PC-3 (cell line): Measurements from ENCODE around the gene PCED1B. TPM values are rescaled to one million over a fixed set of nuclear protein-coding genes. Genes with fewer than 3 reads are reported as not detected.

ENCODE experiments used
- ATAC-seq: fragments of 200-7000 bp; cut with Tn5 transposase; 2 replicates; pipeline ENCODE4 v1.9.1; 2020; ENCODE audit warnings: mild to moderate bottlenecking, moderate library complexity
- BruUV-seq: library from RNA; stranded (reverse); fragments of 400-500 nt; replicated peaks from 2 replicates; lab custom pipeline; 2021; lab: Mats Ljungman, UMichigan
- CTCF ChIA-PET: fragments of 300-600 bp; sonication (Branson Sonifier 250); formaldehyde crosslinking; loops from one replicate; lab custom pipeline; 2022; ENCODE audit warnings: antibody characterized with exemption; lab: Charles Lee
- POLR2A ChIA-PET: fragments of 300-600 bp; sonication (Branson Sonifier 250); formaldehyde crosslinking; loops from one replicate; lab custom pipeline; 2022; ENCODE audit warnings: antibody characterized with exemption; ENCODE audit not compliant: unreplicated experiment; lab: Charles Lee
- DNase-seq: peaks from one replicate; pipeline ENCODE4 v3.0.0-alpha.2; 2015
- H2AFZ ChIP-seq: fragments of 300-600 bp; sonication (generic); 2 replicates; pipeline ENCODE4 v1.6.0; 2016; ENCODE audit warnings: antibody characterized with exemption, low read length
- H3F3A ChIP-seq: fragments of 300-600 bp; sonication (generic); one replicate; pipeline ENCODE4 v1.6.0; 2017; ENCODE audit warnings: antibody characterized with exemption, low read length, control low read depth, mild to moderate bottlenecking; ENCODE audit not compliant: unreplicated experiment
- H3K27ac ChIP-seq: fragments of 300-600 bp; sonication (generic); 2 replicates; pipeline ENCODE4 v1.5.1; 2016; ENCODE audit warnings: mild to moderate bottlenecking, low read length
- H3K27me3 ChIP-seq: fragments of 300-600 bp; sonication (generic); 2 replicates; pipeline ENCODE4 v1.6.1; 2016; ENCODE audit warnings: low read length, mixed read lengths
- H3K36me3 ChIP-seq: fragments of 300-600 bp; sonication (generic); 2 replicates; pipeline ENCODE4 v1.6.1; 2016; ENCODE audit warnings: low read depth, mixed run types, low read length, mixed read lengths
- H3K4me1 ChIP-seq: fragments of 300-600 bp; sonication (generic); 2 replicates; pipeline ENCODE4 v1.5.1; 2016; ENCODE audit warnings: low read length; ENCODE audit not compliant: insufficient read depth
- H3K4me2 ChIP-seq: fragments of 300-600 bp; sonication (generic); 2 replicates; pipeline ENCODE4 v1.6.0; 2016; ENCODE audit warnings: low read length
- H3K4me3 ChIP-seq: fragments of 300-600 bp; sonication (generic); 2 replicates; pipeline ENCODE4 v1.5.1; 2016; ENCODE audit warnings: mild to moderate bottlenecking, low read length, mixed read lengths
- H3K79me2 ChIP-seq: fragments of 300-600 bp; sonication (generic); 2 replicates; pipeline ENCODE4 v1.6.1; 2017; ENCODE audit warnings: low read length, mixed read lengths
- H3K9ac ChIP-seq: fragments of 300-600 bp; sonication (generic); 2 replicates; pipeline ENCODE4 v1.6.0; 2016; ENCODE audit warnings: mild to moderate bottlenecking, low read length
- H3K9me2 ChIP-seq: fragments of 300-600 bp; sonication (generic); replicated peaks from 2 replicates; pipeline ENCODE4 v1.6.1; 2016; ENCODE audit warnings: mixed run types, low read length, mixed read lengths
- H3K9me3 ChIP-seq: fragments of 300-600 bp; sonication (generic); 2 replicates; pipeline ENCODE4 v1.6.1; 2016; ENCODE audit warnings: low read length, mixed read lengths
- H4K20me1 ChIP-seq: fragments of 300-600 bp; sonication (generic); 2 replicates; pipeline ENCODE4 v1.6.1; 2016; ENCODE audit warnings: low read length, mixed read lengths
- EZH2 ChIP-seq: fragments of 300-600 bp; sonication (generic); IDR thresholded peaks from one replicate; pipeline ENCODE4 v1.6.1; 2017; ENCODE audit warnings: antibody characterized with exemption, mild to moderate bottlenecking, low read length; ENCODE audit not compliant: unreplicated experiment
- EZH2phosphoT487 ChIP-seq: fragments of 300-600 bp; sonication (generic); IDR thresholded peaks from 2 replicates; pipeline ENCODE4 v1.6.1; 2018; ENCODE audit warnings: mild to moderate bottlenecking, antibody characterized with exemption, low read length, borderline replicate concordance
- intact Hi-C: fragments of 100-400 bp; cut with micrococcal nuclease; formaldehyde crosslinking; loops from 2 replicates; pipeline ENCODE4 v1.9.0; 2023
- total RNA-seq: library from RNA; depleted of rRNA; stranded (reverse); fragments of >200 nt; gene quantifications from 2 replicates; pipeline ENCODE4 v1.2.3, GENCODE V29; 2014
- TF ChIP-seq, protein P1 (sequence below): fragments of 300-600 bp; sonication (generic); conservative IDR thresholded peaks from 2 replicates; pipeline ENCODE4 v1.5.1; 2017; ENCODE audit warnings: antibody characterized with exemption, low read depth, mild to moderate bottlenecking, low read length

Gene PCED1B
- total RNA-seq, 1 experiment from 2014 or later, result 1.0 TPM

DNA sequence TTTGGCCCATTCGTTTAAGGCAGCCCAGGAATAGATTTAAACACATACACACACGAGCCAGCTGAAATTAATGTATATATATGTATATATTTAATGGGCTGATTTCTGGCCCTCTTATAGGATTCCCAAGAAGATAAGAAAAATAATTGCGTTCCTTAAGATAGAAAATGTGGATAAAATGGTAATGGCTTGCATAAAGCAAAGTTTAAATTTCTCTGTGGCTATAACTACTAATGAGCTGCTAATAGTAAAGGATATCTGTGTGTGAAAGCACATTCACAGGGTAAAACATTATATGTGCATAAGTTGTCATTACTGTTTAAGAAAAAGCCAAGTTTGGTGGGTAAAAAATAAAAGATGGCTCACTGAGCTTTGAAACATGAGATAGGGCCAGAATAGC, 134.0 kb downstream of the PCED1B start:
- H2AFZ ChIP-seq, result no peak overlapping the region

GRCh38 chr12:47214001-47214619, 134.7 kb downstream of the PCED1B start:
- ATAC-seq, result no peak
- Histone ChIP-seq H2AFZ (no peak overlapping the region), H3K9me2 (no peaks in the 10 kb centered on the region), H3K79me2 (no peaks in the 10 kb centered on the region), H3F3A (no peaks in the 10 kb centered on the region), H4K20me1 (no peaks in the 10 kb centered on the region), H3K4me2 (no peak overlapping the region), H3K27me3 (no peaks in the 10 kb centered on the region), H3K4me3 (no peak overlapping the region), H3K27ac (no peak overlapping the region), H3K4me1 (peaks cover 23% of the 10 kb centered on the region), H3K36me3 (no peaks in the 10 kb centered on the region), H3K9ac (no peak overlapping the region), H3K9me3 (no peaks in the 10 kb centered on the region)
- no peak for DNase-seq
- no TSS peak for BruUV-seq
- CTCF ChIA-PET, result interaction anchor here (0.6 kb wide), 1 partner anchor 782 kb away, joined by 4 read pairs; no protein-coding TSS in a partner anchor
- intact Hi-C loops, result no loop called here
- POLR2A ChIA-PET, result no interaction called here
- TF ChIP-seq EZH2, result no peak
- TF ChIP-seq, protein P1, sequence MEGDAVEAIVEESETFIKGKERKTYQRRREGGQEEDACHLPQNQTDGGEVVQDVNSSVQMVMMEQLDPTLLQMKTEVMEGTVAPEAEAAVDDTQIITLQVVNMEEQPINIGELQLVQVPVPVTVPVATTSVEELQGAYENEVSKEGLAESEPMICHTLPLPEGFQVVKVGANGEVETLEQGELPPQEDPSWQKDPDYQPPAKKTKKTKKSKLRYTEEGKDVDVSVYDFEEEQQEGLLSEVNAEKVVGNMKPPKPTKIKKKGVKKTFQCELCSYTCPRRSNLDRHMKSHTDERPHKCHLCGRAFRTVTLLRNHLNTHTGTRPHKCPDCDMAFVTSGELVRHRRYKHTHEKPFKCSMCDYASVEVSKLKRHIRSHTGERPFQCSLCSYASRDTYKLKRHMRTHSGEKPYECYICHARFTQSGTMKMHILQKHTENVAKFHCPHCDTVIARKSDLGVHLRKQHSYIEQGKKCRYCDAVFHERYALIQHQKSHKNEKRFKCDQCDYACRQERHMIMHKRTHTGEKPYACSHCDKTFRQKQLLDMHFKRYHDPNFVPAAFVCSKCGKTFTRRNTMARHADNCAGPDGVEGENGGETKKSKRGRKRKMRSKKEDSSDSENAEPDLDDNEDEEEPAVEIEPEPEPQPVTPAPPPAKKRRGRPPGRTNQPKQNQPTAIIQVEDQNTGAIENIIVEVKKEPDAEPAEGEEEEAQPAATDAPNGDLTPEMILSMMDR, result no peak
- no peak for TF ChIP-seq EZH2phosphoT487

More for the DNA sequence above, 134.0 kb downstream of the PCED1B start:
- H3K4me3 ChIP-seq, result no peak overlapping the region
- no peak overlapping the region for H3K27ac ChIP-seq
- H4K20me1 ChIP-seq, result no peaks in the 10 kb centered on the region
- ChIA-PET CTCF (interaction anchor here (0.6 kb wide), 1 partner anchor 781 kb away, joined by 4 read pairs; no protein-coding TSS in a partner anchor), POLR2A (no interaction called here)
- H3K9me3 ChIP-seq, result no peaks in the 10 kb centered on the region
- H3K9ac ChIP-seq, result no peak overlapping the region
- DNase-seq, result no peak
- no peaks in the 10 kb centered on the region for H3F3A ChIP-seq
- H3K27me3 ChIP-seq, result no peaks in the 10 kb centered on the region
- no peak overlapping the region for H3K4me2 ChIP-seq
- no TSS peak for BruUV-seq
- no peaks in the 10 kb centered on the region for H3K36me3 ChIP-seq
- peaks cover 16% of the 10 kb centered on the region for H3K4me1 ChIP-seq
- TF ChIP-seq EZH2 (no peak), EZH2phosphoT487 (no peak)
- TF ChIP-seq, protein P1, result no peak
- no peak for ATAC-seq
- H3K9me2 ChIP-seq, result no peaks in the 10 kb centered on the region
- no peaks in the 10 kb centered on the region for H3K79me2 ChIP-seq
- intact Hi-C loops, result no loop called here

- no peak overlapping the region for H3K27ac ChIP-seq
- POLR2A ChIA-PET, result no interaction called here
Observed at GRCh38 chr12:47214771-47215170, 135.3 kb downstream of the PCED1B start.

More at GRCh38 chr12:47214771-47215170, 135.3 kb downstream of the PCED1B start:
- Histone ChIP-seq H3K27me3 (no peaks in the 10 kb centered on the region), H4K20me1 (no peaks in the 10 kb centered on the region), H2AFZ (no peak overlapping the region), H3K79me2 (no peaks in the 10 kb centered on the region), H3K9me3 (no peaks in the 10 kb centered on the region), H3K4me2 (no peak overlapping the region), H3K4me3 (no peak overlapping the region), H3K36me3 (no peaks in the 10 kb centered on the region), H3K4me1 (peaks cover 30% of the 10 kb centered on the region), H3K9me2 (no peaks in the 10 kb centered on the region), H3K9ac (no peak overlapping the region), H3F3A (no peaks in the 10 kb centered on the region)
- CTCF ChIA-PET, result no interaction called here
- DNase-seq, result no peak
- TF ChIP-seq EZH2phosphoT487 (no peak), EZH2 (no peak)
- TF ChIP-seq, protein P1, result no peak
- no peak for ATAC-seq
- intact Hi-C loops, result loop anchor here (5.0 kb wide), 2 partner anchors 93 to 117 kb away; no protein-coding TSS in a partner anchor
- BruUV-seq, result no TSS peak
